Measurements from ENCODE around the gene ZNF771. TPM values are rescaled to one million over a fixed set of nuclear protein-coding genes. Genes with fewer than 3 reads are reported as not detected.
"Not testable (repeated sequence)": the region's sequence is repeated elsewhere in the genome, so short reads cannot be mapped to it uniquely, and the experiment has no call there.

Gene ZNF771
- total RNA-seq, 1 experiment from 2014 or later, result 14.0 TPM

GRCh38 chr16:30452709-30453580, 45.5 kb downstream of the ZNF771 start:
- H3K36me3 ChIP-seq; H3K9me3 ChIP-seq (replicated peaks); DNase-seq; H3K4me3 ChIP-seq; H3K4me1 ChIP-seq; H3K27me3 ChIP-seq; H3K27ac ChIP-seq: not testable (repeated sequence)

GRCh38 chr16:30456302-30456701, 48.9 kb downstream of the ZNF771 start:
- Histone ChIP-seq H3K4me3 (no peak overlapping the region), H3K9me3 (replicated peaks) (no peaks in the 10 kb centered on the region), H3K27ac (no peak overlapping the region), H3K4me1 (no peaks in the 10 kb centered on the region), H3K36me3 (no peaks in the 10 kb centered on the region), H3K27me3 (peaks cover 5% of the 10 kb centered on the region)
- DNase-seq, result no peak

GRCh38 chr16:30457256-30457655, 49.9 kb downstream of the ZNF771 start:
- Histone ChIP-seq H3K4me3 (no peak overlapping the region), H3K9me3 (replicated peaks) (no peaks in the 10 kb centered on the region), H3K4me1 (no peaks in the 10 kb centered on the region), H3K27ac (no peak overlapping the region), H3K36me3 (no peaks in the 10 kb centered on the region), H3K27me3 (peaks cover 5% of the 10 kb centered on the region; the same call in 1 of the 2 replicates)
- no peak for DNase-seq

GRCh38 chr16:30457743-30458560, 50.5 kb downstream of the ZNF771 start:
- DNase-seq, result no peak
- H3K36me3 ChIP-seq, result no peaks in the 10 kb centered on the region
- no peak overlapping the region for H3K4me3 ChIP-seq

GRCh38 chr16:30458561-30459394, 51.4 kb downstream of the ZNF771 start:
- H3K27ac ChIP-seq, result no peak overlapping the region
- no peaks in the 10 kb centered on the region for H3K9me3 ChIP-seq (replicated peaks)
- H3K4me3 ChIP-seq, result no peak overlapping the region
- H3K27me3 ChIP-seq, result peaks cover 5% of the 10 kb centered on the region; the same call in 1 of the 2 replicates
- no peaks in the 10 kb centered on the region for H3K4me1 ChIP-seq
- H3K36me3 ChIP-seq, result no peaks in the 10 kb centered on the region
- DNase-seq, result no peak

More at GRCh38 chr16:30457743-30458560, 50.5 kb downstream of the ZNF771 start:
- Histone ChIP-seq H3K27ac (no peak overlapping the region), H3K4me1 (no peaks in the 10 kb centered on the region), H3K27me3 (peaks cover 5% of the 10 kb centered on the region; the same call in 1 of the 2 replicates), H3K9me3 (replicated peaks) (no peaks in the 10 kb centered on the region)

- Histone ChIP-seq H3K27me3 (peaks cover 5% of the 10 kb centered on the region; the same call in 1 of the 2 replicates), H3K4me3 (no peak overlapping the region), H3K4me1 (no peaks in the 10 kb centered on the region), H3K36me3 (no peaks in the 10 kb centered on the region), H3K27ac (no peak overlapping the region), H3K9me3 (replicated peaks) (no peaks in the 10 kb centered on the region)
- DNase-seq, result no peak
Measured at GRCh38 chr16:30459456-30459855, 52.0 kb downstream of the ZNF771 start.

GRCh38 chr16:30461426-30461825, 54.0 kb downstream of the ZNF771 start:
- DNase-seq; H3K9me3 ChIP-seq (replicated peaks); H3K4me1 ChIP-seq; H3K27ac ChIP-seq; H3K27me3 ChIP-seq; H3K36me3 ChIP-seq; H3K4me3 ChIP-seq: not testable (repeated sequence)

GRCh38 chr16:30464078-30464477, 56.7 kb downstream of the ZNF771 start:
- Histone ChIP-seq H3K36me3 (no peaks in the 10 kb centered on the region), H3K4me1 (no peaks in the 10 kb centered on the region), H3K27me3 (no peaks in the 10 kb centered on the region), H3K4me3 (no peak overlapping the region), H3K9me3 (replicated peaks) (no peaks in the 10 kb centered on the region), H3K27ac (no peak overlapping the region)
- DNase-seq, result no peak

Other genes starting within 250 kb of the ZNF771 start
- gene CORO1A, start 224.0 kb upstream of the ZNF771 start, total RNA-seq (2014; rRNA removed; shearing (Covaris generic)), result 5.6 and 7.0 TPM in 2 replicates
- 38.1 and 50.8 TPM in 2 replicates for gene BOLA2B, start 213.9 kb upstream of the ZNF771 start, total RNA-seq (2014; rRNA removed; shearing (Covaris generic))
- 15.2 and 21.7 TPM in 2 replicates for gene SLX1A, start 213.7 kb upstream of the ZNF771 start, total RNA-seq (2014; rRNA removed; shearing (Covaris generic))
- gene SULT1A3, start 208.4 kb upstream of the ZNF771 start, total RNA-seq (2014; rRNA removed; shearing (Covaris generic)), result 2.2 and 4.3 TPM in 2 replicates
- 2.3 and 3.9 TPM in 2 replicates for gene NPIPB13, start 159.1 kb upstream of the ZNF771 start, total RNA-seq (2014; rRNA removed; shearing (Covaris generic))
- gene CD2BP2, start 52.3 kb upstream of the ZNF771 start, total RNA-seq (2014; rRNA removed; shearing (Covaris generic)), result 52.2 and 52.3 TPM in 2 replicates
- gene TBC1D10B, start 37.1 kb upstream of the ZNF771 start, total RNA-seq (2014; rRNA removed; shearing (Covaris generic)), result 33.7 and 36.0 TPM in 2 replicates
- 10.8 and 13.1 TPM in 2 replicates for gene MYL11, start 32.8 kb upstream of the ZNF771 start, total RNA-seq (2014; rRNA removed; shearing (Covaris generic))
- gene SEPTIN1, start 25.0 kb upstream of the ZNF771 start, total RNA-seq (2014; rRNA removed; shearing (Covaris generic)), result 0.23 and 0.45 TPM in 2 replicates
- 9.3 and 10.1 TPM in 2 replicates for gene ZNF48, start 12.2 kb upstream of the ZNF771 start, total RNA-seq (2014; rRNA removed; shearing (Covaris generic))
- 80.0 and 88.5 TPM in 2 replicates for gene DCTPP1, start 22.4 kb downstream of the ZNF771 start, total RNA-seq (2014; rRNA removed; shearing (Covaris generic))
- gene SEPHS2, start 38.3 kb downstream of the ZNF771 start, total RNA-seq (2014; rRNA removed; shearing (Covaris generic)), result 18.2 and 22.9 TPM in 2 replicates
- gene ITGAL, start 65.1 kb downstream of the ZNF771 start, total RNA-seq (2014; rRNA removed; shearing (Covaris generic)), result not detected in 2 replicates
- 59.7 and 62.5 TPM in 2 replicates for gene ZNF768, start 119.0 kb downstream of the ZNF771 start, total RNA-seq (2014; rRNA removed; shearing (Covaris generic))
- gene ZNF747, start 127.3 kb downstream of the ZNF771 start, total RNA-seq (2014; rRNA removed; shearing (Covaris generic)), result 11.2 and 12.0 TPM in 2 replicates
- gene ZNF764, start 150.8 kb downstream of the ZNF771 start, total RNA-seq (2014; rRNA removed; shearing (Covaris generic)), result 10.7 and 11.3 TPM in 2 replicates
- gene ZNF688, start 164.1 kb downstream of the ZNF771 start, total RNA-seq (2014; rRNA removed; shearing (Covaris generic)), result 4.2 and 4.3 TPM in 2 replicates
- gene ZNF785, start 178.1 kb downstream of the ZNF771 start, total RNA-seq (2014; rRNA removed; shearing (Covaris generic)), result 13.1 and 18.2 TPM in 2 replicates
- gene ZNF689, start 202.8 kb downstream of the ZNF771 start, total RNA-seq (2014; rRNA removed; shearing (Covaris generic)), result 15.6 and 16.4 TPM in 2 replicates
- 10.5 and 12.7 TPM in 2 replicates for gene PRR14, start 243.4 kb downstream of the ZNF771 start, total RNA-seq (2014; rRNA removed; shearing (Covaris generic))